ENCODE measurements around the gene PRCP. TPM values are rescaled to one million over a fixed set of nuclear protein-coding genes. Genes with fewer than 3 reads are reported as not detected.

The PRCP gene
- total RNA-seq, 1 experiment from 2014 or later = 25.1 TPM

GRCh38 chr11:82930734-82931133, 30.5 kb upstream of the PRCP start:
- POLR2A ChIA-PET (ENCODE audit: low non-redundant PET) = no interaction called here
- Histone ChIP-seq H3K27me3 (replicated peaks; ENCODE audit: insufficient read depth, low read depth, low read length, poor library complexity) (no peaks in the 10 kb centered on the region), H3K4me1 (ENCODE audit: insufficient read depth, low read length, poor library complexity, severe bottlenecking) (no peaks in the 10 kb centered on the region), H3K36me3 (ENCODE audit: insufficient read depth, low read length, poor library complexity, severe bottlenecking) (peaks cover 29% of the 10 kb centered on the region), H3K9me3 (ENCODE audit: low read depth, low read length, poor library complexity, severe bottlenecking) (no peaks in the 10 kb centered on the region), H3K27ac (ENCODE audit: low read depth, low read length, poor library complexity, severe bottlenecking) (no peak overlapping the region), H3K4me3 (ENCODE audit: low read depth, low read length, poor library complexity, severe bottlenecking) (no peak overlapping the region)
- BruUV-seq (replicated peaks) = no TSS peak
- CTCF ChIA-PET = interaction anchor here (0.6 kb wide), 1 partner anchor 94 kb away, joined by 7 read pairs; no protein-coding TSS in a partner anchor
- intact Hi-C loops (cut with micrococcal nuclease; ENCODE audit: unreplicated experiment) = no loop called here
- TF ChIP-seq EZH2 (IDR thresholded peaks at IDR 0.05; ENCODE audit: borderline replicate concordance, low read depth, low read length, poor library complexity, severe bottlenecking) (no peak), CTCF (conservative IDR thresholded peaks at IDR 0.05; ENCODE audit: low read depth, low read length) (no peak)
- DNase-seq (ENCODE audit: low spot score) = no peak

- TF ChIP-seq CTCF (conservative IDR thresholded peaks at IDR 0.05; ENCODE audit: low read depth, low read length) = no peak
- Histone ChIP-seq H3K9me3 (ENCODE audit: low read depth, low read length, poor library complexity, severe bottlenecking) (no peaks in the 10 kb centered on the region), H3K4me3 (ENCODE audit: low read depth, low read length, poor library complexity, severe bottlenecking) (no peak overlapping the region), H3K36me3 (ENCODE audit: insufficient read depth, low read length, poor library complexity, severe bottlenecking) (peaks cover 29% of the 10 kb centered on the region), H3K27me3 (replicated peaks; ENCODE audit: insufficient read depth, low read depth, low read length, poor library complexity) (no peaks in the 10 kb centered on the region), H3K4me1 (ENCODE audit: insufficient read depth, low read length, poor library complexity, severe bottlenecking) (no peaks in the 10 kb centered on the region), H3K27ac (ENCODE audit: low read depth, low read length, poor library complexity, severe bottlenecking) (no peak overlapping the region)
- BruUV-seq (replicated peaks) = no TSS peak
- DNase-seq (ENCODE audit: low spot score) = no peak
- ChIA-PET POLR2A (ENCODE audit: low non-redundant PET) (interaction anchor here (0.6 kb wide), 1 partner anchor 1132 kb away, joined by 6 read pairs; no protein-coding TSS in a partner anchor), CTCF (interaction anchor here (0.7 kb wide), 2 partner anchors 180 to 593 kb away, joined by 3 to 6 read pairs; no protein-coding TSS in a partner anchor)
- intact Hi-C loops (cut with micrococcal nuclease; ENCODE audit: unreplicated experiment) = no loop called here
Observed at GRCh38 chr11:82930229-82930628, 30.0 kb upstream of the PRCP start.

- DNase-seq (ENCODE audit: low spot score) = no peak
- Histone ChIP-seq H3K27me3 (replicated peaks; ENCODE audit: insufficient read depth, low read depth, low read length, poor library complexity) (no peaks in the 10 kb centered on the region), H3K4me3 (ENCODE audit: low read depth, low read length, poor library complexity, severe bottlenecking) (no peak overlapping the region), H3K9me3 (ENCODE audit: low read depth, low read length, poor library complexity, severe bottlenecking) (no peaks in the 10 kb centered on the region), H3K4me1 (ENCODE audit: insufficient read depth, low read length, poor library complexity, severe bottlenecking) (no peaks in the 10 kb centered on the region), H3K27ac (ENCODE audit: low read depth, low read length, poor library complexity, severe bottlenecking) (no peak overlapping the region), H3K36me3 (ENCODE audit: insufficient read depth, low read length, poor library complexity, severe bottlenecking) (peaks cover 28% of the 10 kb centered on the region)
- ChIA-PET CTCF (no interaction called here), POLR2A (ENCODE audit: low non-redundant PET) (no interaction called here)
- no TSS peak for BruUV-seq (replicated peaks)
- intact Hi-C loops (cut with micrococcal nuclease; ENCODE audit: unreplicated experiment) = loop anchor here (5.0 to 10.0 kb wide), 2 partner anchors 62 to 214 kb away; no protein-coding TSS in a partner anchor
- TF ChIP-seq EZH2 (IDR thresholded peaks at IDR 0.05; ENCODE audit: borderline replicate concordance, low read depth, low read length, poor library complexity, severe bottlenecking) (no peak), CTCF (conservative IDR thresholded peaks at IDR 0.05; ENCODE audit: low read depth, low read length) (no peak)
Observed at GRCh38 chr11:82929121-82929520, 28.9 kb upstream of the PRCP start.
